GM19351 (cell line): Measurements from ENCODE around the gene PGGHG.
A peak's percentile ranks its signal among the peaks of the same experiment; 100 is the strongest.

ENCODE experiments used
- ATAC-seq: cut with Tn5 transposase; IDR thresholded peaks from one replicate; pipeline ENCODE4 v1.9.1; 2021; ENCODE audit warnings: mild to moderate bottlenecking, moderate library complexity; ENCODE audit not compliant: unreplicated experiment

The PGGHG gene

GRCh38 chr11:268716-269145 is 20.2 kb upstream of the PGGHG start:
- ATAC-seq, result peak; percentile 47

- peak; percentile 64 for ATAC-seq
Measured at GRCh38 chr11:269146-269890, 19.6 kb upstream of the PGGHG start.

- ATAC-seq, result no peak
Measured at GRCh38 chr11:270451-271318, 18.2 kb upstream of the PGGHG start.

- ATAC-seq, result no peak
Measured at GRCh38 chr11:271319-271715, 17.6 kb upstream of the PGGHG start.

- ATAC-seq, result no peak
Measured at GRCh38 chr11:272195-272930, 16.6 kb upstream of the PGGHG start.

- ATAC-seq, result no peak
Measured at GRCh38 chr11:272931-273198, 16.1 kb upstream of the PGGHG start.

- no peak for ATAC-seq
Measured at GRCh38 chr11:276219-276618, 12.7 kb upstream of the PGGHG start.

- ATAC-seq, result no peak
Measured at GRCh38 chr11:278001-278951, 10.7 kb upstream of the PGGHG start, which contains the start of gene NLRP6. Gene NLRP6 (plus strand): TSS chr11:278407. CDS start chr11:278570, 163 bp downstream.

- no peak for ATAC-seq
Measured at GRCh38 chr11:279040-279965, 9.6 kb upstream of the PGGHG start.

GRCh38 chr11:279966-280705 is 8.8 kb upstream of the PGGHG start:
- ATAC-seq, result no peak

GRCh38 chr11:280706-281485 is 8.0 kb upstream of the PGGHG start:
- ATAC-seq, result no peak

- no peak for ATAC-seq
Measured at GRCh38 chr11:281486-282161, 7.3 kb upstream of the PGGHG start.

GRCh38 chr11:282171-282570 is 6.8 kb upstream of the PGGHG start:
- no peak for ATAC-seq

GRCh38 chr11:282630-283360 is 6.1 kb upstream of the PGGHG start:
- no peak for ATAC-seq

GRCh38 chr11:283405-284104 is 5.4 kb upstream of the PGGHG start:
- ATAC-seq, result no peak
